ENCODE data around the gene CHID1. TPM values are rescaled to one million over a fixed set of nuclear protein-coding genes. Genes with fewer than 3 reads are reported as not detected.
A peak's percentile ranks its signal among the peaks of the same experiment; 100 is the strongest.

The CHID1 gene
- total and polyA plus RNA-seq, 2 experiments from 2014 or later: 54.1 to 67.3 TPM

DNA sequence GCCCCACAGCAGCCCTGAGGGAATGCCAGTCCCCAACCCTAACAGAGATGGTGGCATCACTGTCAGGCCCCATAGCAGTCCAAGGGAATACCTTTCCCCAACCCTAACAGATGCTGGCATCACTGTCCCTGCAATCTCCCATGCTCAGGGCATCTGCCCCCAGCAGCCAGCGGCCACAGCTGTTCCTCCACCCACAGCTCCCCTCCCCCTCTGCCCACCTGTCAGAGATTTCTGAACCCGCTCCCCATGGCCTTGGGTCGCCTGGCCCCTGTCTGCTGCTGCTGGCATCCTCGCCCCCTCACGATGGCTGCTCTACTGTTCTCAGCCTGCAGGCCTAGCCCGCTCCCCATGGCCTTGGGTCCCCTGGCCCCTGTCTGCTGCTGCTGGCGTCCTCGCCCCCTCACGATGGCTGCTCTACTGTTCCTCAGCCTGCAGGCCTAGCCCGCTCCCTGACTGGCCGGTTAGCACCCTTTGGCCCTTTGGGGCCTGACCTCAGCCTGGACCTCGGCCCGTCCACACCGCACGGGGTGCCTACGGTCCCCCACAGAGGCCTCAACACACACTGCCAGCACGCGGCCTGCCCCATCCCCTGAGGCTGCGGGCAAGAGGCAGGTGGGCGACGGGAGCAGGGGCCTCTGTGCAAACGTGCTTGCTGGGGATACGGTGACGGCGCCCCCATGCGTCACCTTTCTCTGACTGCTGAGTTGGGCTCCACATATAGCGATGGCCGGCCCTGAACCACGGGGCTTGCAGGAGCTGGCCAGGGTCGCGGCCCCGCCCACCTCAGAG is 20.7 kb downstream of the CHID1 start:
- Histone ChIP-seq H3K4me1 (ENCODE audit: insufficient read depth) (no peaks in the 10 kb centered on the region; the same call in 1 of the 2 replicates), H3K4me3 (no peak overlapping the region), H3K9me2 (ENCODE audit: insufficient read depth) (no peaks in the 10 kb centered on the region), H2AFZ (no peak overlapping the region), H3K4me2 (no peak overlapping the region), H3F3A (replicated peaks; ENCODE audit: low read depth) (no peaks in the 10 kb centered on the region), H3K36me3 (ENCODE audit: insufficient read depth) (no peaks in the 10 kb centered on the region), H3K27ac (ENCODE audit: low read depth) (no peak overlapping the region), H3K27me3 (ENCODE audit: insufficient read depth) (no peaks in the 10 kb centered on the region), H4K20me1 (replicated peaks; ENCODE audit: insufficient read depth) (0 out of 2 replicates have a peak, but pooled peaks cover 3% of the 10 kb centered on the region), H3K79me2 (replicated peaks; ENCODE audit: insufficient read depth) (no peaks in the 10 kb centered on the region)
- peaks cover 17% of the 10 kb centered on the region for H3K27me3 Mint-ChIP-seq (ENCODE audit: insufficient read depth, low read depth, poor library complexity)
- no peak overlapping the region for H3K4me3 Mint-ChIP-seq
- TF ChIP-seq, protein P1, sequence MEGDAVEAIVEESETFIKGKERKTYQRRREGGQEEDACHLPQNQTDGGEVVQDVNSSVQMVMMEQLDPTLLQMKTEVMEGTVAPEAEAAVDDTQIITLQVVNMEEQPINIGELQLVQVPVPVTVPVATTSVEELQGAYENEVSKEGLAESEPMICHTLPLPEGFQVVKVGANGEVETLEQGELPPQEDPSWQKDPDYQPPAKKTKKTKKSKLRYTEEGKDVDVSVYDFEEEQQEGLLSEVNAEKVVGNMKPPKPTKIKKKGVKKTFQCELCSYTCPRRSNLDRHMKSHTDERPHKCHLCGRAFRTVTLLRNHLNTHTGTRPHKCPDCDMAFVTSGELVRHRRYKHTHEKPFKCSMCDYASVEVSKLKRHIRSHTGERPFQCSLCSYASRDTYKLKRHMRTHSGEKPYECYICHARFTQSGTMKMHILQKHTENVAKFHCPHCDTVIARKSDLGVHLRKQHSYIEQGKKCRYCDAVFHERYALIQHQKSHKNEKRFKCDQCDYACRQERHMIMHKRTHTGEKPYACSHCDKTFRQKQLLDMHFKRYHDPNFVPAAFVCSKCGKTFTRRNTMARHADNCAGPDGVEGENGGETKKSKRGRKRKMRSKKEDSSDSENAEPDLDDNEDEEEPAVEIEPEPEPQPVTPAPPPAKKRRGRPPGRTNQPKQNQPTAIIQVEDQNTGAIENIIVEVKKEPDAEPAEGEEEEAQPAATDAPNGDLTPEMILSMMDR (conservative IDR thresholded peaks at IDR 0.05; ENCODE audit: low read depth in 2 of 2): peak; percentile 32 to 76
- TF ChIP-seq, protein P2, sequence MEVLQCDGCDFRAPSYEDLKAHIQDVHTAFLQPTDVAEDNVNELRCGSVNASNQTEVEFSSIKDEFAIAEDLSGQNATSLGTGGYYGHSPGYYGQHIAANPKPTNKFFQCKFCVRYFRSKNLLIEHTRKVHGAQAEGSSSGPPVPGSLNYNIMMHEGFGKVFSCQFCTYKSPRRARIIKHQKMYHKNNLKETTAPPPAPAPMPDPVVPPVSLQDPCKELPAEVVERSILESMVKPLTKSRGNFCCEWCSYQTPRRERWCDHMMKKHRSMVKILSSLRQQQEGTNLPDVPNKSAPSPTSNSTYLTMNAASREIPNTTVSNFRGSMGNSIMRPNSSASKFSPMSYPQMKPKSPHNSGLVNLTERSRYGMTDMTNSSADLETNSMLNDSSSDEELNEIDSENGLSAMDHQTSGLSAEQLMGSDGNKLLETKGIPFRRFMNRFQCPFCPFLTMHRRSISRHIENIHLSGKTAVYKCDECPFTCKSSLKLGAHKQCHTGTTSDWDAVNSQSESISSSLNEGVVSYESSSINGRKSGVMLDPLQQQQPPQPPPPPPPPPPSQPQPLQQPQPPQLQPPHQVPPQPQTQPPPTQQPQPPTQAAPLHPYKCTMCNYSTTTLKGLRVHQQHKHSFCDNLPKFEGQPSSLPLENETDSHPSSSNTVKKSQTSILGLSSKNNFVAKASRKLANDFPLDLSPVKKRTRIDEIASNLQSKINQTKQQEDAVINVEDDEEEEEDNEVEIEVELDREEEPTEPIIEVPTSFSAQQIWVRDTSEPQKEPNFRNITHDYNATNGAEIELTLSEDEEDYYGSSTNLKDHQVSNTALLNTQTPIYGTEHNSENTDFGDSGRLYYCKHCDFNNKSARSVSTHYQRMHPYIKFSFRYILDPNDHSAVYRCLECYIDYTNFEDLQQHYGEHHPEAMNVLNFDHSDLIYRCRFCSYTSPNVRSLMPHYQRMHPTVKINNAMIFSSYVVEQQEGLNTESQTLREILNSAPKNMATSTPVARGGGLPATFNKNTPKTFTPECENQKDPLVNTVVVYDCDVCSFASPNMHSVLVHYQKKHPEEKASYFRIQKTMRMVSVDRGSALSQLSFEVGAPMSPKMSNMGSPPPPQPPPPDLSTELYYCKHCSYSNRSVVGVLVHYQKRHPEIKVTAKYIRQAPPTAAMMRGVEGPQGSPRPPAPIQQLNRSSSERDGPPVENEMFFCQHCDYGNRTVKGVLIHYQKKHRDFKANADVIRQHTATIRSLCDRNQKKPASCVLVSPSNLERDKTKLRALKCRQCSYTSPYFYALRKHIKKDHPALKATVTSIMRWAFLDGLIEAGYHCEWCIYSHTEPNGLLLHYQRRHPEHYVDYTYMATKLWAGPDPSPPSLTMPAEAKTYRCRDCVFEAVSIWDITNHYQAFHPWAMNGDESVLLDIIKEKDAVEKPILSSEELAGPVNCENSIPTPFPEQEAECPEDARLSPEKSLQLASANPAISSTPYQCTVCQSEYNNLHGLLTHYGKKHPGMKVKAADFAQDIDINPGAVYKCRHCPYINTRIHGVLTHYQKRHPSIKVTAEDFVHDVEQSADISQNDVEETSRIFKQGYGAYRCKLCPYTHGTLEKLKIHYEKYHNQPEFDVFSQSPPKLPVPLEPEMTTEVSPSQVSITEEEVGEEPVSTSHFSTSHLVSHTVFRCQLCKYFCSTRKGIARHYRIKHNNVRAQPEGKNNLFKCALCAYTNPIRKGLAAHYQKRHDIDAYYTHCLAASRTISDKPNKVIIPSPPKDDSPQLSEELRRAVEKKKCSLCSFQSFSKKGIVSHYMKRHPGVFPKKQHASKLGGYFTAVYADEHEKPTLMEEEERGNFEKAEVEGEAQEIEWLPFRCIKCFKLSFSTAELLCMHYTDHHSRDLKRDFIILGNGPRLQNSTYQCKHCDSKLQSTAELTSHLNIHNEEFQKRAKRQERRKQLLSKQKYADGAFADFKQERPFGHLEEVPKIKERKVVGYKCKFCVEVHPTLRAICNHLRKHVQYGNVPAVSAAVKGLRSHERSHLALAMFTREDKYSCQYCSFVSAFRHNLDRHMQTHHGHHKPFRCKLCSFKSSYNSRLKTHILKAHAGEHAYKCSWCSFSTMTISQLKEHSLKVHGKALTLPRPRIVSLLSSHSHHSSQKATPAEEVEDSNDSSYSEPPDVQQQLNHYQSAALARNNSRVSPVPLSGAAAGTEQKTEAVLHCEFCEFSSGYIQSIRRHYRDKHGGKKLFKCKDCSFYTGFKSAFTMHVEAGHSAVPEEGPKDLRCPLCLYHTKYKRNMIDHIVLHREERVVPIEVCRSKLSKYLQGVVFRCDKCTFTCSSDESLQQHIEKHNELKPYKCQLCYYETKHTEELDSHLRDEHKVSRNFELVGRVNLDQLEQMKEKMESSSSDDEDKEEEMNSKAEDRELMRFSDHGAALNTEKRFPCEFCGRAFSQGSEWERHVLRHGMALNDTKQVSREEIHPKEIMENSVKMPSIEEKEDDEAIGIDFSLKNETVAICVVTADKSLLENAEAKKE (CRISPR knock-in tag; IDR thresholded peaks at IDR 0.05): no peak
- TF ChIP-seq, protein P3, sequence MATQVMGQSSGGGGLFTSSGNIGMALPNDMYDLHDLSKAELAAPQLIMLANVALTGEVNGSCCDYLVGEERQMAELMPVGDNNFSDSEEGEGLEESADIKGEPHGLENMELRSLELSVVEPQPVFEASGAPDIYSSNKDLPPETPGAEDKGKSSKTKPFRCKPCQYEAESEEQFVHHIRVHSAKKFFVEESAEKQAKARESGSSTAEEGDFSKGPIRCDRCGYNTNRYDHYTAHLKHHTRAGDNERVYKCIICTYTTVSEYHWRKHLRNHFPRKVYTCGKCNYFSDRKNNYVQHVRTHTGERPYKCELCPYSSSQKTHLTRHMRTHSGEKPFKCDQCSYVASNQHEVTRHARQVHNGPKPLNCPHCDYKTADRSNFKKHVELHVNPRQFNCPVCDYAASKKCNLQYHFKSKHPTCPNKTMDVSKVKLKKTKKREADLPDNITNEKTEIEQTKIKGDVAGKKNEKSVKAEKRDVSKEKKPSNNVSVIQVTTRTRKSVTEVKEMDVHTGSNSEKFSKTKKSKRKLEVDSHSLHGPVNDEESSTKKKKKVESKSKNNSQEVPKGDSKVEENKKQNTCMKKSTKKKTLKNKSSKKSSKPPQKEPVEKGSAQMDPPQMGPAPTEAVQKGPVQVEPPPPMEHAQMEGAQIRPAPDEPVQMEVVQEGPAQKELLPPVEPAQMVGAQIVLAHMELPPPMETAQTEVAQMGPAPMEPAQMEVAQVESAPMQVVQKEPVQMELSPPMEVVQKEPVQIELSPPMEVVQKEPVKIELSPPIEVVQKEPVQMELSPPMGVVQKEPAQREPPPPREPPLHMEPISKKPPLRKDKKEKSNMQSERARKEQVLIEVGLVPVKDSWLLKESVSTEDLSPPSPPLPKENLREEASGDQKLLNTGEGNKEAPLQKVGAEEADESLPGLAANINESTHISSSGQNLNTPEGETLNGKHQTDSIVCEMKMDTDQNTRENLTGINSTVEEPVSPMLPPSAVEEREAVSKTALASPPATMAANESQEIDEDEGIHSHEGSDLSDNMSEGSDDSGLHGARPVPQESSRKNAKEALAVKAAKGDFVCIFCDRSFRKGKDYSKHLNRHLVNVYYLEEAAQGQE (IDR thresholded peaks at IDR 0.05; ENCODE audit: unreplicated experiment): no peak
- no peak for TF ChIP-seq POLR2AphosphoS5 (IDR thresholded peaks at IDR 0.05; ENCODE audit: low read depth)
- peaks cover 9% of the 10 kb centered on the region for H3K4me1 Mint-ChIP-seq
- peak; percentile 58 for ATAC-seq
- no peak overlapping the region for H3K27ac Mint-ChIP-seq
- peak; percentile 77 for DNase-seq (ENCODE audit: low spot score)
- H3K9me3 Mint-ChIP-seq: peaks cover 3% of the 10 kb centered on the region; the same call in 2 of the 3 replicates
- peaks cover 13% of the 10 kb centered on the region for H3K36me3 Mint-ChIP-seq (ENCODE audit: low read depth)

All from GM23338 (cell line).